Measurements from ENCODE around the gene KSR1. TPM values are rescaled to one million over a fixed set of nuclear protein-coding genes. Genes with fewer than 3 reads are reported as not detected.
"Not testable (repeated sequence)": the region's sequence is repeated elsewhere in the genome, so short reads cannot be mapped to it uniquely, and the experiment has no call there.

Gene KSR1
- total RNA-seq, 1 donor = 15.5 TPM

DNA sequence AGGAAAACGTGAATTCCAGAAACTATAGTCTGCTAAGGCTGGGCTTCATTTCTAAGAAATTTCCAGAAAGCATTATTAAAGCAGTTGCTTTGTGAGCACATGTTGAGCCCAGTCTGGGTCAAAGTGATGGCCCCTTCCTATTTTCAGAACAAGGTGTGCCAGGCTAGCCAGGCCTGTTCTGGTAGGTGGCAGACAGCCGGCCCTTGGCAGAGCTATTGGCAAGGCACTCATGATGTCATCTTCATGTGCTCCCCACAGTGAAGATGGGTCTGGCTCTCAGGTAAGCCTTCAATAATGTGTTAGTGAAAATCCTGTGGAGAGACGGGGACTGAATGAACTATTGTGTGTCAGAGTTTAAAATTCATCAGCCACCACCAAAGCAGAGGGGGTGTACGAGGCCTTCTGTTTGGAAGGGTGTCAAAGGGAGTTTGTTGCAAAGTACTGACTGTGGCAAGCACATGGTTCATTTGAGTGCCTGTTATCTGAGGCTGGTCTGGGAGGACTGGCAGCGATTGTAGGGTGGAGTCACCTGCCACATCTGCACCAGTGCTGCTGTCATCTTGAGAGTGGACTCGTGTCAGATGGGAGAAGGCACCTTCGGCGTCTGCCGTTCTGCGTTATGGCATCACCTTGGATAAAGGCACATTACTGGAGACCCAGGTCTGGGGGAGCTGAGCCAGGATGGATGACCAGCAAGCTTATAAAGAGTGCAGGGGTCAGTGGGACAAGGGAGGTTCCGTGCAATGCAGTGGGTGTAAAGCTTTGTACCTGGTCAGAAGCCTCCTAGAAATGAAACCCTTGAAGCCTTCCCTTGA is 43.4 kb downstream of the KSR1 start:
- no peak overlapping the region for H3K4me3 ChIP-seq (ENCODE audit: low read depth, low read length)
- TF ChIP-seq, protein P1, sequence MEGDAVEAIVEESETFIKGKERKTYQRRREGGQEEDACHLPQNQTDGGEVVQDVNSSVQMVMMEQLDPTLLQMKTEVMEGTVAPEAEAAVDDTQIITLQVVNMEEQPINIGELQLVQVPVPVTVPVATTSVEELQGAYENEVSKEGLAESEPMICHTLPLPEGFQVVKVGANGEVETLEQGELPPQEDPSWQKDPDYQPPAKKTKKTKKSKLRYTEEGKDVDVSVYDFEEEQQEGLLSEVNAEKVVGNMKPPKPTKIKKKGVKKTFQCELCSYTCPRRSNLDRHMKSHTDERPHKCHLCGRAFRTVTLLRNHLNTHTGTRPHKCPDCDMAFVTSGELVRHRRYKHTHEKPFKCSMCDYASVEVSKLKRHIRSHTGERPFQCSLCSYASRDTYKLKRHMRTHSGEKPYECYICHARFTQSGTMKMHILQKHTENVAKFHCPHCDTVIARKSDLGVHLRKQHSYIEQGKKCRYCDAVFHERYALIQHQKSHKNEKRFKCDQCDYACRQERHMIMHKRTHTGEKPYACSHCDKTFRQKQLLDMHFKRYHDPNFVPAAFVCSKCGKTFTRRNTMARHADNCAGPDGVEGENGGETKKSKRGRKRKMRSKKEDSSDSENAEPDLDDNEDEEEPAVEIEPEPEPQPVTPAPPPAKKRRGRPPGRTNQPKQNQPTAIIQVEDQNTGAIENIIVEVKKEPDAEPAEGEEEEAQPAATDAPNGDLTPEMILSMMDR (IDR thresholded peaks at IDR 0.05; ENCODE audit: insufficient read depth, low read depth, low read length) = no peak
- no peak for DNase-seq (ENCODE audit: low read depth)

- H3K4me3 ChIP-seq (ENCODE audit: low read depth, low read length); DNase-seq (ENCODE audit: low read depth): not testable (repeated sequence)
These were observed 45.1 kb downstream of the KSR1 start for GRCh38 chr17:27501338-27501737.

DNA sequence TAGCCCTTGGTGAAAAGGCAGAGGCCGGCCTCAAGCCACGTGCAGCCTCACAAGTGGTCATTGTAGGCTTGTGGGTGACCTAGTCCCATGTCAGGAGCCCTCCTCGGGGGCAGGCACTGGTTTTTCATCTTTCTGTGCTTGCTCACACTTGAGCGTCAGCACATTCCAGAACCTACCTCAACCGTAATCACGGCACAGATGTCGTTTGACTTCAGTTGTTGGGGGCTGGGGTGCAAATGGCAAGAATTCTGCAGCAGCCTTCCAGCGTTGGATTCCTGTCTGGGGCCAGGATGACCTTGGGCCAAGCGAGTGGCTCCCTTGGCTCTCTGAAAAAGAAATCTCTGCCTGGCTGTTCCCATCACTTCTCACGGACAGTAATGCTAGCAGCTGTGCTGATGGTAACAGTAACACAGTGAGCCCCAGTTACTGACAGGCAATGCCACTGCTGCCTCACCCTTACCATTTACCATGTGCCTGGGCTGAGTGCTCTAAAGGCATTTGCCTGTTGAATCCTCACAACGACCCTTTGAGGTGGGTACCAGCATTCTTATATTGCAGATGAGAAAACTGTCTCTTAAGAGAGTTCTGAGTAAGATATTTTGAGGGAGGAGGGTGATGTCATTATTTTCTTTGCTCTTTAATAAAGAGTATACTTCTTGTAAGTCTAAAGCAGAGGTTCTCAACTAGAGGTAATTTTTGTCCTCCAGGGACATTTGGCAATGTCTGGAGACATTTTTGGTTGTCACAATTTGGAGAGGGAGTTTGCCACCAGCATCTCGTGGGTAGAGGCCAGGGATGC is 46.5 kb downstream of the KSR1 start:
- TF ChIP-seq, protein P1 (IDR thresholded peaks at IDR 0.05; ENCODE audit: insufficient read depth, low read depth, low read length) = no peak
- DNase-seq (ENCODE audit: low read depth) = peak; percentile 91
- H3K4me3 ChIP-seq (ENCODE audit: low read depth, low read length) = no peak overlapping the region

DNA sequence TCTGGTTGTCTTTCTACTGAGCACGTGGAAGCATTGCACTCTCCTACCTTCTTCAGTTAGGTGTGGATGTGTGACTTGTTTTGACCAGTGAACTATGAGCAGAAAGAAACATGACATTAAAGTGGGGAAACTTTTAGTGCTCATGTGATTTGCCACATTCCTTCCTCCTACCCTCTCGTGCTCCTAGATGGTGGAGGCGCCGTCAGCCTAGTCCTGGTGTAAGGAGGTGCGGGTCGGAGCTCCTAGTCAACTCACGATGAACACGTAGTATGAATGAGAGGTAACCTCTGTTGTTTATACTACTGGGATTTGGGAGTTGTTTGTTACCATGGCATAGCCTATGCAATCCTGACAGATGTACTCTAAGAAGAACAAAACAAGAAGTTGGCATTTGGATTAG is 47.4 kb downstream of the KSR1 start:
- no peak for DNase-seq (ENCODE audit: low read depth)
- TF ChIP-seq, protein P1 (IDR thresholded peaks at IDR 0.05; ENCODE audit: insufficient read depth, low read depth, low read length) = no peak
- no peak overlapping the region for H3K4me3 ChIP-seq (ENCODE audit: low read depth, low read length)

- TF ChIP-seq, protein P1 (IDR thresholded peaks at IDR 0.05; ENCODE audit: insufficient read depth, low read depth, low read length) = no peak
- no peak overlapping the region for H3K4me3 ChIP-seq (ENCODE audit: low read depth, low read length)
- no peak for DNase-seq (ENCODE audit: low read depth)
These were observed 48.1 kb downstream of the KSR1 start for GRCh38 chr17:27504188-27504995.

DNA sequence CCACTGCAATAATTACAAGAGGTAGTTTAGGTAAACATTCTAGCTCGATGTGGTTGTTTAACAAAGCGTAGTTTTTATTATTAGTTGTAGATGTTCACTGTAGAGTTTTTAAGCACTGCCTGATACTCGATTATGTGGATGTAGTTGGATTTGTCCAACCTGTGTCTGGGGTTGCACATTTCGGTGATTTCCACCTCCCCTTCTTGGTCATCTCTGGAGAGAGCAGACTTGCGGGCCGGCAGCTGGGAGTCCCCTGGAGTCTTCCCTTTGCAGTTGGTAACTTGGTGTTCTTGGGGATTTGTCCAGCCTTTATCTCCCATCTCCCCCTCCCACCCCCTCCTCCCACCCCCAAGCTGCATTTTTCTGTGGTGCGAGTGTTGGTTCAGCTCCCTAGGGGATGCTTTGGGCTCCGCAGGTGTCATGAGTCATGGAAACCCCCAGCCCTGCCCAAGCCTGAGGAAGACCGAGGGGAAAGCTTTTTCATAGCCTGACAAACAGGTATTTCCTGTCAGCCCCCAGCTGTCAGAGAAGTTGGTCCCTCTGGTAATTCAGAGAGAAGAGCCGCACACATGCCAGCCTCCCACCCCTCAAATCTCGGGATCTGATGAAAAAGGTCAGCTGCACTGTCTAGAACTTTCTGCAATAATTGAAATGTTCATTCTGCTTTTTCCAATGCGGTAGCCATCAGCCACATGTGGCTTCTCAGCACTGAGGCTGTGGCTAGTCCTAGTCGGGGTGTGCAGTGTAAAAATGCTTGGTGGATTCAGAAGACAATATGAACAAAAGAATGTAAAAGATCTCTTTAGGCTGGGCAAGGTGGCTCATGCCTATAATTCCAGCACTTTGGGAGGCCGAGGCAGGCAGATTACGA is 50.3 kb downstream of the KSR1 start:
- no peak for DNase-seq (ENCODE audit: low read depth)

More for the DNA sequence above, 50.3 kb downstream of the KSR1 start:
- TF ChIP-seq, protein P1 (IDR thresholded peaks at IDR 0.05; ENCODE audit: insufficient read depth, low read depth, low read length) = no peak
- no peak overlapping the region for H3K4me3 ChIP-seq (ENCODE audit: low read depth, low read length)

Data from fibroblast of villous mesenchyme (primary cell).